HFFc6 (cell line): ENCODE results near the gene RAD18. TPM values are rescaled to one million over a fixed set of nuclear protein-coding genes. Genes with fewer than 3 reads are reported as not detected.

ENCODE experiments used
- DNase-seq: peaks from one replicate; pipeline ENCODE4 v3.0.0-alpha.2; 2018
- H3K27ac Mint-ChIP-seq: 2 replicates; pipeline ENCODE4 v1.8.0; 2020; ENCODE audit warnings: mild to moderate bottlenecking, mixed read lengths
- H3K27me3 Mint-ChIP-seq: 2 replicates; pipeline ENCODE4 v1.8.0; 2021; ENCODE audit warnings: mild to moderate bottlenecking, moderate library complexity, mixed read lengths; ENCODE audit not compliant: insufficient read depth
- H3K36me3 Mint-ChIP-seq: 2 replicates; pipeline ENCODE4 v1.8.0; 2021; ENCODE audit warnings: low read depth, mixed read lengths
- H3K4me1 Mint-ChIP-seq: 2 replicates; pipeline ENCODE4 v1.8.0; 2020; ENCODE audit warnings: low read depth, mixed read lengths
- H3K4me3 Mint-ChIP-seq: 2 replicates; pipeline ENCODE4 v1.8.0; 2020; ENCODE audit warnings: mild to moderate bottlenecking, moderate library complexity, mixed read lengths
- H3K9me3 Mint-ChIP-seq: 2 replicates; pipeline ENCODE4 v1.8.0; 2020; ENCODE audit warnings: mild to moderate bottlenecking, mixed read lengths
- CTCF ChIP-seq: fragments of 200-600 bp; sonication (generic); IDR thresholded peaks from 2 replicates; pipeline ENCODE4 v1.5.0; 2021; ENCODE audit warnings: antibody characterized with exemption, mild to moderate bottlenecking
- total RNA-seq, 6 experiments: library from RNA; stranded (reverse); fragmentation: NEBNext Ultra II Directional; extraction: Animal tissue kit (Norgen Biotek cat#: 25700); gene quantifications; 2 replicates in 1 of 6; 3 replicates in 5 of 6; pipeline ENCODE4 v1.2.3, GENCODE V29; 2021

The RAD18 gene
- total RNA-seq, 6 experiments from 2014 or later, result 25.0 to 34.0 (median 31.9) TPM

GRCh38 chr3:8968375-8968882 is 5.2 kb upstream of the RAD18 start:
- H3K4me1 Mint-ChIP-seq, result peaks cover 33% of the 10 kb centered on the region
- no peaks in the 10 kb centered on the region for H3K9me3 Mint-ChIP-seq
- peaks cover 1% of the 10 kb centered on the region; the same call in 1 of the 2 replicates for H3K27me3 Mint-ChIP-seq
- no peaks in the 10 kb centered on the region for H3K36me3 Mint-ChIP-seq
- H3K4me3 Mint-ChIP-seq, result no peak overlapping the region
- no peak overlapping the region for H3K27ac Mint-ChIP-seq
- no peak for TF ChIP-seq CTCF
- DNase-seq, result no peak

DNA sequence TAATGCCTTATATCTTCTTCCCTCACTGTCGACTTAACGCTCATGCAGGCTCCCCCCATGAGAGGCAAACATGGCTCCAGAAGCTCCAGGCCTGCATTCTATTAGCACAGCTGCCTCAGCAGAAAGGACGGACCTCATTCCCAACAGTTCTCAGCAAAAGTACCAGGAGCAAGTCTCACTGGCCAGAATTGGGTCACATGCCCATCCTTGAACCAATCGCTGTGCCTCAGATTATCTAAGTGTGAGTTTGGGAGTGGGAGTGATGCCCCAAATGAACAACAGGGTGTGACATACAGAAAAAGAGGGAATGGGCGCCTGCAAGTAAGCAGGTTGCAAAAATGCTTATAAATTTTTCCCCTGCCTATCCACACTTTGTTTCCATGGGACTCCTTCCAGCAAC is 4.3 kb upstream of the RAD18 start:
- peaks cover 1% of the 10 kb centered on the region; the same call in 1 of the 2 replicates for H3K27me3 Mint-ChIP-seq
- H3K36me3 Mint-ChIP-seq, result no peaks in the 10 kb centered on the region
- no peak overlapping the region for H3K27ac Mint-ChIP-seq
- DNase-seq, result no peak
- no peaks in the 10 kb centered on the region for H3K9me3 Mint-ChIP-seq
- H3K4me3 Mint-ChIP-seq, result no peak overlapping the region
- no peak for TF ChIP-seq CTCF
- H3K4me1 Mint-ChIP-seq, result peaks cover 40% of the 10 kb centered on the region

GRCh38 chr3:8966820-8967348 is 3.6 kb upstream of the RAD18 start:
- Mint-ChIP-seq H3K27ac (peak overlapping the region; percentile 21; the same call in 1 of the 2 replicates), H3K4me1 (peaks cover 47% of the 10 kb centered on the region), H3K9me3 (no peaks in the 10 kb centered on the region), H3K4me3 (no peak overlapping the region), H3K27me3 (peaks cover 1% of the 10 kb centered on the region; the same call in 1 of the 2 replicates), H3K36me3 (no peaks in the 10 kb centered on the region)
- DNase-seq, result no peak
- TF ChIP-seq CTCF, result no peak

DNA sequence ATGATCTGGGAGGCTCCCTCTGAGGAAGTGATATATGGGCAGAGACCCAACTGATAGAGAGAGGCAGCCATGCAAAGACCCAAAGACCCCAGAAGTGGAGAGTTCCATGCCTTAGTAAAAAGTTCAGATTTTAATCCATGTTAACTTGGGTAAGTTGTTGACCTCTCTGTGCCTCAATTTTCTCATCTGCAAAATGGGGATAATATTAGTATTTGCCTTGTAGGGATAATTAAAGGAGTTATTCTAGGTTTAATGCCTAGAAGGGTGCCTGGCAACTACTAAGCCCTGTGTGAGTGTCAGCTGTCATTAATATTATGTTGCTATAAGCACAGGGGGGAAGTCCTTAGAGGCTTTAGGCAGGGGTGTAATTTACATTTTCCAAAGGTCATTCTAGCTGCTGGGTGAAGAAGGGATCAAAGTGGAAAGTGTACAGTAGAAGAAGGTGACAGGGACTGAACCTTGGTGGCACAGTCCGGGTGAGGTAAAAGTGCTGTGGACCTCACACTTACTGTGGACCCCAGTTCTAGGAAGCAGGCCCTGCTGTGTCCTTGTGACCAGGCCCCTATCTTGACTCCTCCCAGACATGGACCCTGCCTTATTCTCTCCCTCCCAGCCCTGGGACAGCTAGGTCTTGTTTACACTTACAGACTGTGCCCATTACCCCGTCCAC is 3.0 kb upstream of the RAD18 start:
- H3K27ac Mint-ChIP-seq, result peak overlapping the region; percentile 21; the same call in 1 of the 2 replicates
- no peak for TF ChIP-seq CTCF

GRCh38 chr3:8964436-8965370 is 1.4 kb upstream of the RAD18 start:
- peak; percentile 84 for DNase-seq
- H3K4me1 Mint-ChIP-seq, result peaks cover 63% of the 10 kb centered on the region
- no peak for TF ChIP-seq CTCF
- peak overlapping the region; percentile 97 for H3K4me3 Mint-ChIP-seq
- peaks cover 18% of the 10 kb centered on the region for H3K36me3 Mint-ChIP-seq
- H3K9me3 Mint-ChIP-seq, result no peaks in the 10 kb centered on the region
- peaks cover 1% of the 10 kb centered on the region; the same call in 1 of the 2 replicates for H3K27me3 Mint-ChIP-seq
- H3K27ac Mint-ChIP-seq, result peak overlapping the region; percentile 88

More for the DNA sequence above, 3.0 kb upstream of the RAD18 start:
- H3K4me1 Mint-ChIP-seq, result peaks cover 51% of the 10 kb centered on the region
- peaks cover 3% of the 10 kb centered on the region for H3K36me3 Mint-ChIP-seq
- no peaks in the 10 kb centered on the region for H3K9me3 Mint-ChIP-seq
- no peak overlapping the region for H3K4me3 Mint-ChIP-seq
- peaks cover 1% of the 10 kb centered on the region; the same call in 1 of the 2 replicates for H3K27me3 Mint-ChIP-seq
- DNase-seq, result no peak
